BLaER1 (cell line): ENCODE data around the gene ASB13.

Experiments used
- H3K27ac ChIP-seq: shearing (Covaris generic); formaldehyde crosslinking; 2 replicates; pipeline ENCODE4 v1.8.1; 2022
- H3K27me3 ChIP-seq: shearing (Covaris generic); formaldehyde crosslinking; 2 replicates; pipeline ENCODE4 v1.8.1; 2022
- H3K36me3 ChIP-seq: shearing (Covaris generic); formaldehyde crosslinking; 2 replicates; pipeline ENCODE4 v1.8.1; 2022
- H3K4me1 ChIP-seq: shearing (Covaris generic); formaldehyde crosslinking; 2 replicates; pipeline ENCODE4 v1.8.1; 2022
- H3K4me2 ChIP-seq: shearing (Covaris generic); formaldehyde crosslinking; 2 replicates; pipeline ENCODE4 v1.8.1; 2022
- H3K4me3 ChIP-seq: shearing (Covaris generic); formaldehyde crosslinking; 2 replicates; pipeline ENCODE4 v1.8.1; 2022
- H3K9ac ChIP-seq: shearing (Covaris generic); formaldehyde crosslinking; 2 replicates; pipeline ENCODE4 v1.8.1; 2022
- H3K9me3 ChIP-seq: shearing (Covaris generic); formaldehyde crosslinking; 2 replicates; pipeline ENCODE4 v1.8.1; 2022
- H4K20me1 ChIP-seq: shearing (Covaris generic); formaldehyde crosslinking; 2 replicates; pipeline ENCODE4 v1.8.1; 2022
- Cebpa-rat ChIP-seq: shearing (Covaris generic); IDR thresholded peaks from 2 replicates; pipeline ENCODE4 v1.8.1; 2022

The ASB13 gene

DNA sequence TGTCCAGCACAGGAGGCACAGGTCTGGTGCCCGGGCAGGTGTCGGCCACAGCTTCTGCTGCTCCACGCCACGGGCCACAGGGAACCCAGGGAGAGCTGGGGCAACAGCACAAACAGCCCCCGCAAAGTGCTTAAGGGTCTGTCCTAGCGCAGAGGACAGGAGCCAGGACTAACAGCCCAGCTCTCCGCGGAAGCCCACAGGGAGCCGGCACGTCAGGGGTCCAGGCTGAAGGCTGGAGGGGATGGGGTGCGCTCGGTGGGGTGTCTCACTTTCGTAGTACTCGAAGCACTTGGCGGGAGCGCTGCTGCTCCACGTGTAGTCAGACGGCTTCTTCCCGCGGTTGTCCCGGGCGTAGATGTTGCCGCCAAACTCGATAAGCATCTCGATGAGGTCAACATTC is 24.9 kb downstream of the ASB13 start:
- TF ChIP-seq Cebpa-rat, result no peak
- Histone ChIP-seq H3K4me1 (peaks cover 46% of the 10 kb centered on the region), H3K4me3 (no peak overlapping the region), H3K9ac (no peak overlapping the region), H3K27ac (no peak overlapping the region), H3K4me2 (no peak overlapping the region), H4K20me1 (no peaks in the 10 kb centered on the region), H3K36me3 (peaks cover 40% of the 10 kb centered on the region), H3K9me3 (no peaks in the 10 kb centered on the region), H3K27me3 (no peaks in the 10 kb centered on the region)

DNA sequence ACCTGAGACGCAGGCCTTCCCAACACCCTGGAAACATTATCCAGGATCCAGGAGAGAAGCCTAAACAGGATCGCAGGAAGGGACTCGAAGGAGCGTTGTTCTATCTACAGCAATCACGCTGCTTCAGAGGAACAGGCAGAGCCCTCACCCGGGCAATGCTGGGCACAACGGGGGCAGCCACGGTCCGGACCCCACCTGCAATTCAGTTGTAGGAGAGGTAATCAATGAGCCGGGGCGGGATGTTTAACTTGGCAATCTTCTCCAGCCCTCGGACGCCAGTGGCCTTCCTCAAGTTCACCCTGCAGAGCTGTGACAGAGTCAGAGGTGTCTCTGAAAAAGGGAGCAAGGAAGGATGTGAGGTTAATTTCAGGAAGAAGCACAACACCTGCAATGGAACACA is 25.9 kb downstream of the ASB13 start:
- H3K9me3 ChIP-seq, result no peaks in the 10 kb centered on the region
- no peak overlapping the region for H3K9ac ChIP-seq
- H3K4me3 ChIP-seq, result no peak overlapping the region
- H3K4me1 ChIP-seq, result peaks cover 36% of the 10 kb centered on the region
- no peak for TF ChIP-seq Cebpa-rat
- H3K36me3 ChIP-seq, result peaks cover 40% of the 10 kb centered on the region
- no peaks in the 10 kb centered on the region for H4K20me1 ChIP-seq
- H3K4me2 ChIP-seq, result peak overlapping the region; percentile 16; the same call in 1 of the 2 replicates
- no peaks in the 10 kb centered on the region for H3K27me3 ChIP-seq
- no peak overlapping the region for H3K27ac ChIP-seq

DNA sequence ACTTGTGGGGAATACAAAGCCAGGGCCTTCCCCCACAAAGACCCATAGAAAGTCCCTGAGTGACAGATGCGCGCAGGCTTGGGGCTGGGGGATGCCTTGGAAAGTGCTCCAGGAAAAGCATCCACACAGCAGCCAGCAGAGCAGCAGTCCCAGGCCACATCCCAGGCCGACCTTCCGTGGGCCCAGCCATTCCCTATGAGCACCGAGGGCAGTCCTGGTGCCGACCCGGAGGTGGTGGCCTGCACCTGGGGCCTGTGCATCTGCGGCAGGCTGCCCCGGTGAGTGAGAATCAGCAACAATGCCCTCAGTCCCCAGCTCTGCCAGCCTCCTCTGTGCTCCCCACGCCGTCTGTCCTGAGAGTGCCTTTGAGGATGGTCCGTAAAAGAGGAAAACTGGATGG is 26.4 kb downstream of the ASB13 start:
- H3K4me1 ChIP-seq, result peaks cover 32% of the 10 kb centered on the region
- H3K36me3 ChIP-seq, result peaks cover 40% of the 10 kb centered on the region
- H3K27ac ChIP-seq, result no peak overlapping the region
- no peak for TF ChIP-seq Cebpa-rat
- H3K9me3 ChIP-seq, result no peaks in the 10 kb centered on the region
- no peaks in the 10 kb centered on the region for H4K20me1 ChIP-seq
- no peaks in the 10 kb centered on the region for H3K27me3 ChIP-seq
- no peak overlapping the region for H3K4me3 ChIP-seq
- H3K4me2 ChIP-seq, result no peak overlapping the region
- no peak overlapping the region for H3K9ac ChIP-seq

DNA sequence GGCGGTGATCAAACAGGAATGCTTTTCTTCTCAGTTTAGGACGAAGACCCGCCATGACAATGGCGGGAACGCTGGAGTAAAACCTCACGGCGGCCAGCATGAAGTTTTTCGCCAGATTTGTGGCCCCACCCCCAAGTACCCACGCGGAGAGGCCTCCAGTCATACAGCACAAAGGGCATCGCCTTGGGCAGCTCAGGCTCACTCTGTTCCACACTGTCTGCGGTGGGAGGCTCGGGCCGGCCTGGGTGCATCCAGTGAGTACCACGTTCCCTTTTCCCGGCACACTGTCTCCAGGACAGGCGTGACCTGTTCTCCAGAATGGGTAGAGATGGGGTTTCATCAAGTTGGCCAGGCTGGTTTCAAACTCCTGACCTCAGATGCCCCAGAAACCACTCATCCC is 27.3 kb downstream of the ASB13 start:
- no peak overlapping the region for H3K27ac ChIP-seq
- H3K4me1 ChIP-seq, result peaks cover 22% of the 10 kb centered on the region
- H3K9me3 ChIP-seq, result no peaks in the 10 kb centered on the region
- TF ChIP-seq Cebpa-rat, result no peak
- H3K36me3 ChIP-seq, result peaks cover 40% of the 10 kb centered on the region
- H3K4me3 ChIP-seq, result no peak overlapping the region
- no peaks in the 10 kb centered on the region for H3K27me3 ChIP-seq
- no peak overlapping the region for H3K9ac ChIP-seq
- no peak overlapping the region for H3K4me2 ChIP-seq
- no peaks in the 10 kb centered on the region for H4K20me1 ChIP-seq

DNA sequence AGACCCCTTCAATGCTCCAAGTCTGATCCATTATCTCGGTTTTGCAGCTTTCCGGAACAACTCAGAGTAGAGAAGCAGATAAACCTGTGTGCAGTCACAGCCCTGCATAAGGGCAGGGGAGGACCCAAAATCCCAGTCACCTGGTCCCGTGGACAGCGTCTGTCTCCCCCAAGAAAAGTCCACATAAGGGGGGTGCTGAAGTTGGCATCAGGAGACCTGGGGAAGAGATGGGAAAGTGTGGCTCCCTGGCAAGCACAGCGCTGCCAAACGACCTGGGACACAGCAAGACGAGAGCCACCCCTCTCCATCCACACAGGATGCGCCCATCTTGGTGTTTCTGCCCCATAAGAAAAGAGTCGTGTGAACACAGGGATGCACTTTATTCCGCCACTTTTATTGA is 27.9 kb downstream of the ASB13 start:
- Histone ChIP-seq H3K9me3 (no peaks in the 10 kb centered on the region), H3K27me3 (no peaks in the 10 kb centered on the region), H4K20me1 (no peaks in the 10 kb centered on the region), H3K9ac (no peak overlapping the region), H3K4me1 (peaks cover 18% of the 10 kb centered on the region), H3K27ac (no peak overlapping the region), H3K4me2 (no peak overlapping the region), H3K36me3 (peaks cover 40% of the 10 kb centered on the region), H3K4me3 (no peak overlapping the region)
- no peak for TF ChIP-seq Cebpa-rat

DNA sequence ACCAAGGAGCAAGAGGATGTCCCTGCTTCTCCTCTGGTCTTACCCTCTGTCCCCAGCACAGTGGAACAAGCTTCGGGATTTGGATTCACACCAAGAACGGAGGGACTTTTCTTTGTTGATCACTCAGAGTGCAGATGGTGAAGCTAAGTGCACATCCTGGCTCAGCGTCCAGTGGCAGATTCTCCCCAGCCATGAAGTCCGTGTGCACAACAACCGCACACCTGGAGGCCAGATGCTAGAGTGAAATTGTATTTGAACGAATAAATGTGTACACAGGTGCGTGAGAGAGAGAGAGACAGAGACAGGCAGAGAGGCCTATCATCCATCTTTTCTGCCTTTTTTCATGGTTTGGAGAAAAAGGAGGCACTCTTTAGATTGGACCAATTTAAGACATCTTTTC is 31.5 kb downstream of the ASB13 start:
- H3K36me3 ChIP-seq, result peaks cover 17% of the 10 kb centered on the region
- no peak overlapping the region for H3K27ac ChIP-seq
- H3K4me2 ChIP-seq, result no peak overlapping the region
- no peak overlapping the region for H3K9ac ChIP-seq
- no peaks in the 10 kb centered on the region for H3K9me3 ChIP-seq
- TF ChIP-seq Cebpa-rat, result no peak
- H4K20me1 ChIP-seq, result no peaks in the 10 kb centered on the region
- no peak overlapping the region for H3K4me3 ChIP-seq
- peaks cover 23% of the 10 kb centered on the region for H3K4me1 ChIP-seq
- H3K27me3 ChIP-seq, result no peaks in the 10 kb centered on the region

DNA sequence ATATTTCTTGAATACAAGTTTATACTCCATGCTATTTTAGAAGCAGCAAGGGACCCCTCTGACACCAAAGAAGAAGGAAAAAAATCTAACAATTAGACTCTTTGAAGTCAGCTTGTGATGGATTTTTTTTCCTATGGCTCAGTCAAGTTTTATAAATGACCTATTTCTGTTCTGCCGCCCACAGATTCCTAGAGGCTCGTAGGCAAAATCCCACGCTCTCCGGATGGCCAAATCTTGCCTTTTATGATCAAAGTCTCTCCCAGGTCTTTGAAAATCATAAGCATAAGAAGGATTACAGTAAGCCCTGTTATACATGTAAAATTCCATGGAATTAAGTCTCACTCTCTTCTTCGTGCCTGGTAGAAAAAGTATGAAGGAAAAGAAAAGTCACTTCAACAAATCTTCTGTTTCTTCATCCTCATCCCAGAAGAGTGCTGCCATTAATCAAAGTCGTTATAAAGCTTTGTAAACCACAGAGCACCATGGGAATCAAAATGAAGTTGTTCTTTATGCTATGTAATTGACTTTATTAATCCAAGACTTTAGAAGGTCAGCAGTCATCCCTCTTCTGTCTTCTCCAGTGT is 33.1 kb downstream of the ASB13 start:
- Histone ChIP-seq H3K36me3 (0 out of 2 replicates have a peak, but pooled peaks cover under 1% of the 10 kb centered on the region), H3K27ac (no peak overlapping the region), H3K4me1 (peaks cover 39% of the 10 kb centered on the region), H3K4me2 (no peak overlapping the region), H3K27me3 (no peaks in the 10 kb centered on the region), H3K9me3 (no peaks in the 10 kb centered on the region), H3K4me3 (no peak overlapping the region), H3K9ac (no peak overlapping the region), H4K20me1 (no peaks in the 10 kb centered on the region)
- no peak for TF ChIP-seq Cebpa-rat

DNA sequence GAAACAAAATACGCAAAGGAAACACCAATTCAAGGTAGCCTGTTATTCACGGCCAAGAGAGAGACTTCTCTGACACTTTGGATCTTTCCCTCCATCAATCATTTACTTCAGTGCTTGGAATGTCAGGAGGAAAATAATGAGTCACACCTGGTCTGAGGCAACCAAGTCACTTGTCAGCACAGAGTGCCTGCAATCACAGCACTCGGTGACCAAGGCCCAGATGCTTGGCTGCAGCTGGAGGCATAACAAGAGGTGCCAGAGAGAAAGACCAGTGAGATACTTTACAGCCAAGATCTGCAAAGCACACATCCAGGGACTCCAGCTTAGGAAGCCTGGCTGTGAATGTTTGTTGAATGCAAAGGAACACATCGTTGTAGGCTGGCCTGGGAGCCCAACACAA is 33.9 kb downstream of the ASB13 start:
- no peak overlapping the region for H3K4me2 ChIP-seq
- H3K27me3 ChIP-seq, result no peaks in the 10 kb centered on the region
- no peak overlapping the region for H3K27ac ChIP-seq
- H3K4me1 ChIP-seq, result peaks cover 36% of the 10 kb centered on the region
- no peaks in the 10 kb centered on the region for H3K36me3 ChIP-seq
- no peaks in the 10 kb centered on the region for H3K9me3 ChIP-seq
- H3K9ac ChIP-seq, result no peak overlapping the region
- no peaks in the 10 kb centered on the region for H4K20me1 ChIP-seq
- no peak for TF ChIP-seq Cebpa-rat
- no peak overlapping the region for H3K4me3 ChIP-seq

DNA sequence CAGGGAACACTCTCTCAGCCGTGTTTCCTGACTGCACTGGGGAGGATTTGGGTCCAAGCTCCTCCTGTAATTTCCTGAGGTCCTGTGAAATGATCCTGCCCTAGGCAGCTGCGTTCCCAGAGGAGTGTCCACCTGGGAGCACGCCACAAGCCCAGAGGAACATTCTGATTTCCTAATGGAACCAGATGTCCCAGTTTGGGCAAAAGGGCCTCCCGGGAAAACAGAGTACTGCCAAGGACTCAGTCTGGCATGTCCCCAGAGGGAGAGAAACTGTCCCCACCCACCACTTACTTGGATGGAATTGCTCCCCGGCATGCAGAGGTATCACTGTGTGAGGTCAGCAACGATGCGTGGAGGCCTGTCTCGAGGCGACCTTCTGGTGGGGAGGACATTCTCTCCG is 34.5 kb downstream of the ASB13 start:
- H3K27me3 ChIP-seq, result no peaks in the 10 kb centered on the region
- H4K20me1 ChIP-seq, result no peaks in the 10 kb centered on the region
- no peaks in the 10 kb centered on the region for H3K36me3 ChIP-seq
- H3K9ac ChIP-seq, result no peak overlapping the region
- H3K4me2 ChIP-seq, result peak overlapping the region; percentile 33
- peaks cover 31% of the 10 kb centered on the region for H3K4me1 ChIP-seq
- no peak overlapping the region for H3K27ac ChIP-seq
- TF ChIP-seq Cebpa-rat, result no peak
- no peak overlapping the region for H3K4me3 ChIP-seq
- no peaks in the 10 kb centered on the region for H3K9me3 ChIP-seq

DNA sequence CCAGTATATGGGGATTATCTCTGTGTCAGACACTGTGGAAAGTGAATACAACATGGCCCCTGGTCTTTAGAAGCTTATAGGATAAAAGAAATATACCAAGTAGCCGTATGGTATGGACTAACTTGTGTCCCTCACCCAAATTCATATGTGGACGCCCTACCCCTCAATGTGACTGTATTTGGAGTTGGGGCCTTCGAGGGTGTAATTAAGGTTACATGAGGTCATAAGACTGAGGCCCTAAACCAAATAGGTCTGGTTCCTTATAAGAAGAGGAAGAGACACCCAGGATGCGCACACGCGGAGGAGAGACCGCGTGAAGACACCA is 36.3 kb downstream of the ASB13 start:
- Histone ChIP-seq H3K4me3 (no peak overlapping the region), H3K27ac (no peak overlapping the region)

More for the DNA sequence above, 36.3 kb downstream of the ASB13 start:
- Histone ChIP-seq H3K4me1 (peaks cover 31% of the 10 kb centered on the region), H3K36me3 (no peaks in the 10 kb centered on the region), H4K20me1 (no peaks in the 10 kb centered on the region), H3K9ac (no peak overlapping the region), H3K4me2 (no peak overlapping the region), H3K9me3 (no peaks in the 10 kb centered on the region), H3K27me3 (no peaks in the 10 kb centered on the region)
- TF ChIP-seq Cebpa-rat, result no peak
